HCT116 (cell line): ENCODE measurements around the gene MMP23B. TPM values are rescaled to one million over a fixed set of nuclear protein-coding genes. Genes with fewer than 3 reads are reported as not detected.

Experiments used
- ATAC-seq: fragments of 200-7000 bp; cut with Tn5 transposase; 2 replicates; pipeline ENCODE4 v1.9.1; 2020; ENCODE audit warnings: mild to moderate bottlenecking, moderate library complexity
- BruUV-seq: library from RNA; stranded (reverse); fragments of 400-500 nt; replicated peaks from 2 replicates; lab custom pipeline; 2021; lab: Mats Ljungman, UMichigan
- CTCF ChIA-PET: fragments of 300-600 bp; sonication (Branson Sonifier 250); formaldehyde crosslinking; loops from one replicate; lab custom pipeline; 2021; ENCODE audit warnings: antibody characterized with exemption; lab: Charles Lee
- POLR2A ChIA-PET: fragments of 300-600, 350-600 bp; sonication (Branson Sonifier 250); formaldehyde crosslinking; loops from one replicate; lab custom pipeline; 2021; ENCODE audit warnings: antibody characterized with exemption; lab: Charles Lee
- RAD21 ChIA-PET, 2 experiments: fragments of 300-600 bp; sonication (Branson Sonifier 250); formaldehyde crosslinking; loops; one replicate each; lab custom pipeline; 2023; ENCODE audit warnings: low total read pairs in 2 of 2; ENCODE audit not compliant: uncharacterized antibody in 2 of 2, unreplicated experiment in 2 of 2, low non-redundant PET in 1 of 2; lab: Charles Lee
- DNase-seq: peaks from one replicate; pipeline ENCODE4 v3.0.0-alpha.2; 2010; ENCODE audit warnings: low read depth, low spot score
- H2AFZ ChIP-seq: fragments of 200-600 bp; shearing (Covaris generic), sonication (generic); 2 replicates; pipeline ENCODE4 v1.6.1; 2017; ENCODE audit warnings: low read depth, mixed run types, mixed read lengths, antibody characterized with exemption, low read length; ENCODE audit not compliant: poor library complexity, severe bottlenecking
- H3K27ac ChIP-seq: 2 replicates; pipeline ENCODE4 v1.5.1; 2012; ENCODE audit warnings: low read depth, low read length
- H3K27me3 ChIP-seq: fragments of 200-600 bp; sonication (generic); 2 replicates; pipeline ENCODE4 v1.6.1; 2016; ENCODE audit warnings: mixed run types, low read length, mixed read lengths; ENCODE audit not compliant: insufficient read depth
- H3K36me3 ChIP-seq, 2 experiments: fragments of 200-500 bp in 1 of 2; fragments of 200-600 bp in 1 of 2; sonication (Bioruptor generic) in 1 of 2; sonication (generic) in 1 of 2; 2 replicates each; pipeline versions ENCODE4 v1.5.1 to v1.6.1; 2014 to 2016; ENCODE audit warnings: low read length in 2 of 2, inconsistent platforms in 1 of 2, mixed read lengths in 1 of 2, mixed run types in 1 of 2; ENCODE audit not compliant: insufficient read depth in 2 of 2, control insufficient read depth in 1 of 2
- H3K4me1 ChIP-seq, 2 experiments: fragments of 200-600 bp in 1 of 2; sonication (generic) in 1 of 2; 2 replicates each; pipeline versions ENCODE4 v1.5.1 to v1.6.1; 2012 to 2017; ENCODE audit warnings: low read length in 2 of 2, inconsistent platforms in 1 of 2, mild to moderate bottlenecking in 1 of 2, mixed read lengths in 1 of 2, mixed run types in 1 of 2, moderate library complexity in 1 of 2; ENCODE audit not compliant: insufficient read depth in 2 of 2, control insufficient read depth in 1 of 2
- H3K4me2 ChIP-seq: fragments of 200-600 bp; sonication (generic); 2 replicates; pipeline ENCODE4 v1.6.1; 2017; ENCODE audit warnings: mixed run types, low read length, mixed read lengths
- H3K4me3 ChIP-seq, 2 experiments: fragments of 200-600 bp in 1 of 2; sonication (generic) in 1 of 2; replicated peaks in 1 of 2; 2 replicates each; pipeline ENCODE4 v1.5.1; 2011 to 2016; ENCODE audit warnings: low read length in 2 of 2, control low read depth in 1 of 2, low read depth in 1 of 2, mild to moderate bottlenecking in 1 of 2, mixed read lengths in 1 of 2, mixed run types in 1 of 2
- H3K79me2 ChIP-seq: fragments of 200-600 bp; sonication (generic); 2 replicates; pipeline ENCODE4 v1.6.1; 2017; ENCODE audit warnings: mild to moderate bottlenecking, mixed run types, low read length, moderate library complexity, mixed read lengths; ENCODE audit not compliant: insufficient read depth
- H3K9ac ChIP-seq: fragments of 200-600 bp; sonication (generic); 2 replicates; pipeline ENCODE4 v1.6.1; 2016; ENCODE audit warnings: low read length, mixed read lengths
- H3K9me2 ChIP-seq: fragments of 200-600 bp; sonication (generic), shearing (Covaris generic); 2 replicates; pipeline ENCODE4 v1.6.1; 2017; ENCODE audit warnings: mixed run types, mild to moderate bottlenecking, moderate library complexity; ENCODE audit not compliant: insufficient read depth
- H3K9me3 ChIP-seq, 2 experiments: fragments of 200-500 bp in 1 of 2; fragments of 200-600 bp in 1 of 2; sonication (Bioruptor generic) in 1 of 2; sonication (generic) in 1 of 2; 2 replicates each; pipeline ENCODE4 v1.6.1; 2014 to 2017; ENCODE audit warnings: low read length in 2 of 2, mixed read lengths in 2 of 2, inconsistent platforms in 1 of 2, low read depth in 1 of 2, mild to moderate bottlenecking in 1 of 2, mixed run types in 1 of 2, moderate library complexity in 1 of 2; ENCODE audit not compliant: control insufficient read depth in 1 of 2, insufficient read depth in 1 of 2
- H4K20me1 ChIP-seq: fragments of 200-600 bp; sonication (generic), shearing (Covaris generic); 2 replicates; pipeline ENCODE4 v1.6.1; 2017; ENCODE audit warnings: mixed run types, mild to moderate bottlenecking, moderate library complexity; ENCODE audit not compliant: insufficient read depth
- CBX3 ChIP-seq: IDR thresholded peaks from 2 replicates; pipeline ENCODE4 v1.6.1; 2012; ENCODE audit warnings: low read depth
- EZH2 ChIP-seq: fragments of 200-600 bp; sonication (generic); IDR thresholded peaks from 2 replicates; pipeline ENCODE4 v1.6.1; 2017; ENCODE audit warnings: antibody characterized with exemption, mixed run types
- EZH2phosphoT487 ChIP-seq: fragments of 200-600 bp; IDR thresholded peaks from 2 replicates; pipeline ENCODE4 v1.6.1; 2018; ENCODE audit warnings: antibody characterized with exemption, borderline replicate concordance
- FOSL1 ChIP-seq: IDR thresholded peaks from 2 replicates; pipeline ENCODE4 v1.6.1; 2012; ENCODE audit warnings: low read depth
- POLR2A ChIP-seq: IDR thresholded peaks from 2 replicates; pipeline ENCODE4 v1.7.0; 2011; ENCODE audit warnings: borderline replicate concordance; ENCODE audit not compliant: insufficient read depth, insufficient read length; ENCODE audit errors: extremely low read depth
- POLR2AphosphoS5 ChIP-seq: IDR thresholded peaks from 2 replicates; pipeline ENCODE4 v1.6.1; 2011; ENCODE audit warnings: mild to moderate bottlenecking, low read depth, low read length, moderate library complexity
- RAD21 ChIP-seq: IDR thresholded peaks from 2 replicates; pipeline ENCODE4 v1.6.1; 2012; ENCODE audit warnings: low read depth, mild to moderate bottlenecking
- SP1 ChIP-seq: IDR thresholded peaks from 2 replicates; pipeline ENCODE4 v1.6.1; 2012; ENCODE audit warnings: low read depth
- SRF ChIP-seq: IDR thresholded peaks from 2 replicates; pipeline ENCODE4 v1.6.1; 2012; ENCODE audit warnings: low read depth
- TCF7L2 ChIP-seq: IDR thresholded peaks from 2 replicates; pipeline ENCODE4 v1.7.0; 2011; ENCODE audit warnings: borderline replicate concordance, inconsistent platforms; ENCODE audit not compliant: insufficient read depth, insufficient read length; ENCODE audit errors: extremely low read depth
- YY1 ChIP-seq: IDR thresholded peaks from 2 replicates; pipeline ENCODE4 v1.6.1; 2011; ENCODE audit warnings: low read length, low read depth, moderate library complexity, mild to moderate bottlenecking; ENCODE audit not compliant: insufficient replicate concordance; ENCODE audit errors: extremely low read depth
- ZFX ChIP-seq: fragments of 450-650 bp; IDR thresholded peaks from 2 replicates; pipeline ENCODE4 v1.6.1; 2017
- intact Hi-C: fragments of 100-400 bp; cut with micrococcal nuclease; formaldehyde crosslinking; loops from 2 replicates; pipeline ENCODE4 v1.10.0; 2022
- total RNA-seq: library from RNA; stranded (reverse); gene quantifications from one replicate; pipeline ENCODE4 v1.2.1, GENCODE V29; 2021; ENCODE audit not compliant: unreplicated experiment
- TF ChIP-seq, protein P1 (sequence below): IDR thresholded peaks from 2 replicates; pipeline ENCODE4 v1.6.1; 2012; ENCODE audit warnings: low read depth
- TF ChIP-seq, protein P2 (sequence below): IDR thresholded peaks from 2 replicates; pipeline ENCODE4 v1.6.1; 2011; ENCODE audit warnings: mild to moderate bottlenecking, low read length, moderate library complexity; ENCODE audit not compliant: insufficient replicate concordance; ENCODE audit errors: extremely low read depth
- TF ChIP-seq, protein P3 (sequence below), 3 experiments: fragments of 200-600 bp in 1 of 3; sonication (generic) in 1 of 3; IDR thresholded peaks in 2 of 3; conservative IDR thresholded peaks in 1 of 3; 2 replicates each; pipeline ENCODE4 v1.5.1; 2012 to 2017; ENCODE audit warnings: low read depth in 2 of 3, low read length in 2 of 3, antibody characterized with exemption in 1 of 3, borderline replicate concordance in 1 of 3, control low read depth in 1 of 3, mild to moderate bottlenecking in 1 of 3, mixed read lengths in 1 of 3, mixed run types in 1 of 3, moderate library complexity in 1 of 3; ENCODE audit not compliant: insufficient read depth in 1 of 3
- TF ChIP-seq, protein P4 (sequence below): IDR thresholded peaks from 2 replicates; pipeline ENCODE4 v1.6.1; 2012

The MMP23B gene
- total RNA-seq, 1 experiment from 2014 or later: 8.7 TPM

DNA sequence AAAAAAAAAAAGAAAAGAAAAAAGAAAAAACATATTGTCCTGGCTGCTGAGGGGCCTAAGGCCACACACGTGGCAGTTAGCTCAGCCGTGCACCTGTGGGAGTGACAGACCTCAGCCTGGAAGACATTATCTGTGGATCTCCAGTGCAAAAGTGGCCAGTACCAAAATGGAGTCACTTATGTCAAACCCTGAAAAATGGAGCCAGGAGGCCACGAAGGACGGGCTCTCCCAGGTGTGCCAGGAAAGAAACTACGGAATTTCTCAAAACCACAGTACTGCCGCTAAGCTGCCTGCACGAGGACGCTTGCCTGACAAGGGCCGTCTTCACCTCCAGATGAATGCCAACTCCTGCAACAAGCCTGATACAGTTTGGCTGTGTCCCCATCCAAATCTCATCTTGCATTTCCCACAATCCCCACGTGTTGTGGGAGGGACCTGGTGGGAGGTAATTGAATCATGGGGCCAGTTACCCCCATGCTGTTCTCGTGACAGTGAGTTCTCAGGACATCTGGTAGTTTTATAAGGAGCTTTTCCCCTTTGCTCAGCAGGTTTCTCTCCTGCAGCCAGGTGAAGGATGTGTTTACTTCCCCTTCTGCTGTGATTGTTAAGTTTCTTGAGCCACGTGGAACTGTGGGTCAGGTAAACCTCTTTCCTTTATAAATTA is 22.0 kb upstream of the MMP23B start:
- ChIA-PET RAD21 (no interaction called here), POLR2A (no interaction called here), CTCF (no interaction called here)
- no peak for TF ChIP-seq YY1
- TF ChIP-seq POLR2A: no peak
- no peak for TF ChIP-seq SP1
- no peak for TF ChIP-seq EZH2
- TF ChIP-seq RAD21: no peak
- TF ChIP-seq FOSL1: no peak
- no peak for TF ChIP-seq POLR2AphosphoS5
- TF ChIP-seq CBX3: no peak
- TF ChIP-seq TCF7L2: no peak
- no peak for TF ChIP-seq EZH2phosphoT487
- TF ChIP-seq, protein P1, sequence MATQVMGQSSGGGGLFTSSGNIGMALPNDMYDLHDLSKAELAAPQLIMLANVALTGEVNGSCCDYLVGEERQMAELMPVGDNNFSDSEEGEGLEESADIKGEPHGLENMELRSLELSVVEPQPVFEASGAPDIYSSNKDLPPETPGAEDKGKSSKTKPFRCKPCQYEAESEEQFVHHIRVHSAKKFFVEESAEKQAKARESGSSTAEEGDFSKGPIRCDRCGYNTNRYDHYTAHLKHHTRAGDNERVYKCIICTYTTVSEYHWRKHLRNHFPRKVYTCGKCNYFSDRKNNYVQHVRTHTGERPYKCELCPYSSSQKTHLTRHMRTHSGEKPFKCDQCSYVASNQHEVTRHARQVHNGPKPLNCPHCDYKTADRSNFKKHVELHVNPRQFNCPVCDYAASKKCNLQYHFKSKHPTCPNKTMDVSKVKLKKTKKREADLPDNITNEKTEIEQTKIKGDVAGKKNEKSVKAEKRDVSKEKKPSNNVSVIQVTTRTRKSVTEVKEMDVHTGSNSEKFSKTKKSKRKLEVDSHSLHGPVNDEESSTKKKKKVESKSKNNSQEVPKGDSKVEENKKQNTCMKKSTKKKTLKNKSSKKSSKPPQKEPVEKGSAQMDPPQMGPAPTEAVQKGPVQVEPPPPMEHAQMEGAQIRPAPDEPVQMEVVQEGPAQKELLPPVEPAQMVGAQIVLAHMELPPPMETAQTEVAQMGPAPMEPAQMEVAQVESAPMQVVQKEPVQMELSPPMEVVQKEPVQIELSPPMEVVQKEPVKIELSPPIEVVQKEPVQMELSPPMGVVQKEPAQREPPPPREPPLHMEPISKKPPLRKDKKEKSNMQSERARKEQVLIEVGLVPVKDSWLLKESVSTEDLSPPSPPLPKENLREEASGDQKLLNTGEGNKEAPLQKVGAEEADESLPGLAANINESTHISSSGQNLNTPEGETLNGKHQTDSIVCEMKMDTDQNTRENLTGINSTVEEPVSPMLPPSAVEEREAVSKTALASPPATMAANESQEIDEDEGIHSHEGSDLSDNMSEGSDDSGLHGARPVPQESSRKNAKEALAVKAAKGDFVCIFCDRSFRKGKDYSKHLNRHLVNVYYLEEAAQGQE: no peak
- TF ChIP-seq, protein P2, sequence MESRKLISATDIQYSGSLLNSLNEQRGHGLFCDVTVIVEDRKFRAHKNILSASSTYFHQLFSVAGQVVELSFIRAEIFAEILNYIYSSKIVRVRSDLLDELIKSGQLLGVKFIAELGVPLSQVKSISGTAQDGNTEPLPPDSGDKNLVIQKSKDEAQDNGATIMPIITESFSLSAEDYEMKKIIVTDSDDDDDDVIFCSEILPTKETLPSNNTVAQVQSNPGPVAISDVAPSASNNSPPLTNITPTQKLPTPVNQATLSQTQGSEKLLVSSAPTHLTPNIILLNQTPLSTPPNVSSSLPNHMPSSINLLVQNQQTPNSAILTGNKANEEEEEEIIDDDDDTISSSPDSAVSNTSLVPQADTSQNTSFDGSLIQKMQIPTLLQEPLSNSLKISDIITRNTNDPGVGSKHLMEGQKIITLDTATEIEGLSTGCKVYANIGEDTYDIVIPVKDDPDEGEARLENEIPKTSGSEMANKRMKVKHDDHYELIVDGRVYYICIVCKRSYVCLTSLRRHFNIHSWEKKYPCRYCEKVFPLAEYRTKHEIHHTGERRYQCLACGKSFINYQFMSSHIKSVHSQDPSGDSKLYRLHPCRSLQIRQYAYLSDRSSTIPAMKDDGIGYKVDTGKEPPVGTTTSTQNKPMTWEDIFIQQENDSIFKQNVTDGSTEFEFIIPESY: no peak
- TF ChIP-seq, protein P3, sequence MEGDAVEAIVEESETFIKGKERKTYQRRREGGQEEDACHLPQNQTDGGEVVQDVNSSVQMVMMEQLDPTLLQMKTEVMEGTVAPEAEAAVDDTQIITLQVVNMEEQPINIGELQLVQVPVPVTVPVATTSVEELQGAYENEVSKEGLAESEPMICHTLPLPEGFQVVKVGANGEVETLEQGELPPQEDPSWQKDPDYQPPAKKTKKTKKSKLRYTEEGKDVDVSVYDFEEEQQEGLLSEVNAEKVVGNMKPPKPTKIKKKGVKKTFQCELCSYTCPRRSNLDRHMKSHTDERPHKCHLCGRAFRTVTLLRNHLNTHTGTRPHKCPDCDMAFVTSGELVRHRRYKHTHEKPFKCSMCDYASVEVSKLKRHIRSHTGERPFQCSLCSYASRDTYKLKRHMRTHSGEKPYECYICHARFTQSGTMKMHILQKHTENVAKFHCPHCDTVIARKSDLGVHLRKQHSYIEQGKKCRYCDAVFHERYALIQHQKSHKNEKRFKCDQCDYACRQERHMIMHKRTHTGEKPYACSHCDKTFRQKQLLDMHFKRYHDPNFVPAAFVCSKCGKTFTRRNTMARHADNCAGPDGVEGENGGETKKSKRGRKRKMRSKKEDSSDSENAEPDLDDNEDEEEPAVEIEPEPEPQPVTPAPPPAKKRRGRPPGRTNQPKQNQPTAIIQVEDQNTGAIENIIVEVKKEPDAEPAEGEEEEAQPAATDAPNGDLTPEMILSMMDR (IDR thresholded peaks at IDR 0.05 in 2 of 3, conservative IDR thresholded peaks at IDR 0.05 in 1 of 3; ENCODE audit: borderline replicate concordance in 1 of 3, insufficient read depth in 1 of 3, low read depth in 2 of 3, low read length in 2 of 3): no peak
- no peak for TF ChIP-seq ZFX
- TF ChIP-seq, protein P4, sequence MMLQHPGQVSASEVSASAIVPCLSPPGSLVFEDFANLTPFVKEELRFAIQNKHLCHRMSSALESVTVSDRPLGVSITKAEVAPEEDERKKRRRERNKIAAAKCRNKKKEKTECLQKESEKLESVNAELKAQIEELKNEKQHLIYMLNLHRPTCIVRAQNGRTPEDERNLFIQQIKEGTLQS: no peak
- TF ChIP-seq SRF: no peak
- no peaks in the 10 kb centered on the region for H3K27me3 ChIP-seq
- ATAC-seq (no peak), DNase-seq (no peak)
- no peaks in the 10 kb centered on the region for H3K9me3 ChIP-seq
- no peak overlapping the region for H3K27ac ChIP-seq
- peaks cover 9% of the 10 kb centered on the region; the same call in 1 of the 2 replicates for H3K79me2 ChIP-seq
- no TSS peak for BruUV-seq
- intact Hi-C loops: loop anchor here (10.0 kb wide), 1 partner anchor 265 kb away; the partner anchor contains the start of gene DVL1
- 0 out of 2 replicates have a peak, but pooled peaks cover 3% of the 10 kb centered on the region for H4K20me1 ChIP-seq
- no peak overlapping the region for H3K4me3 ChIP-seq
- peaks cover 3 to 11% of the 10 kb centered on the region in 2 experiments; a peak in 3 of 4 replicates for H3K4me1 ChIP-seq
- H3K36me3 ChIP-seq: no peaks in the 10 kb centered on the region
- no peak overlapping the region for H3K4me2 ChIP-seq
- no peak overlapping the region for H2AFZ ChIP-seq
- no peaks in the 10 kb centered on the region for H3K9me2 ChIP-seq
- no peak overlapping the region for H3K9ac ChIP-seq
